Body of pancreas (tissue), 4 donors: Measurements from ENCODE around the gene PDE4D. TPM values are rescaled to one million over a fixed set of nuclear protein-coding genes. Genes with fewer than 3 reads are reported as not detected.

Experiments used
- ATAC-seq: fragments of 150-250 bp; one replicate; pipeline ENCODE4 v1.9.1; 2016
- DNase-seq, 4 donors: peaks; one replicate each; pipeline ENCODE4 v3.0.0-alpha.2; 2019
- H3K27ac ChIP-seq, 4 donors: fragments of 200-600 bp; sonication (generic); 1 replicate in 3 of 4; 2 replicates in 1 of 4; pipeline versions ENCODE4 v1.5.1 to v1.6.1; 2016 to 2019; ENCODE audit warnings: mild to moderate bottlenecking in 1 of 4, mixed read lengths in 1 of 4, moderate library complexity in 1 of 4
- H3K27me3 ChIP-seq, 2 donors: fragments of 200-600 bp; sonication (generic); one replicate each; pipeline ENCODE4 v1.6.0; 2016; ENCODE audit warnings: mild to moderate bottlenecking in 1 of 2
- H3K36me3 ChIP-seq, 2 donors: fragments of 200-600 bp; sonication (generic); replicated peaks in 1 of 2; 2 replicates each; pipeline ENCODE4 v1.5.1; 2016; ENCODE audit warnings: low read depth in 2 of 2; ENCODE audit not compliant: insufficient read depth in 1 of 2
- H3K4me1 ChIP-seq: fragments of 200-600 bp; sonication (generic); one replicate; pipeline ENCODE4 v1.6.0; 2016
- H3K4me3 ChIP-seq, 2 donors: fragments of 200-600 bp; sonication (generic); 1 replicate in 1 of 2; 2 replicates in 1 of 2; pipeline ENCODE4 v1.5.1; 2016 to 2019
- H3K9me3 ChIP-seq, 3 donors: fragments of 200-600 bp; sonication (generic); 1 replicate in 2 of 3; 2 replicates in 1 of 3; pipeline ENCODE4 v1.5.1; 2016
- CTCF ChIP-seq, 7 experiments: fragments of 450-650 bp in 4 of 7; fragments of 200-600 bp in 3 of 7; sonication (generic) in 3 of 7; IDR thresholded peaks; one replicate each; pipeline ENCODE4 v1.5.1; 2016 to 2019; ENCODE audit warnings: antibody characterized with exemption in 7 of 7
- POLR2A ChIP-seq, 3 donors: fragments of 450-650 bp; IDR thresholded peaks; one replicate each; pipeline ENCODE4 v1.6.1; 2016; ENCODE audit warnings: antibody characterized with exemption in 3 of 3, mild to moderate bottlenecking in 2 of 3
- WGBS, 2 donors: methylation state at CpG; one replicate each; pipeline ENCODE4 v1.1.5; 2017; 5-methylcytosine and 5-hydroxymethylcytosine counted together
- intact Hi-C: fragments of 100-400 bp; cut with DNase I; formaldehyde crosslinking; loops from one replicate; pipeline ENCODE4 v1.15.1; 2023
- total RNA-seq, 2 donors: library from RNA; depleted of rRNA; stranded (reverse); fragments of >200 nt; gene quantifications; one replicate each; pipeline ENCODE4 v1.1.0, GENCODE V29; 2016

Gene PDE4D
- total RNA-seq, 2 donors from 2014 or later: 8.6 to 9.2 TPM

GRCh38 chr5:59143926-59144333 is 749.6 kb downstream of the PDE4D start:
- Histone ChIP-seq H3K36me3 (no peaks in the 10 kb centered on the region), H3K4me3 (no peak overlapping the region), H3K27me3 (no peaks in the 10 kb centered on the region), H3K9me3 (no peaks in the 10 kb centered on the region), H3K27ac (no peak overlapping the region), H3K4me1 (no peaks in the 10 kb centered on the region)
- ATAC-seq (no peak), DNase-seq (no peak)
- intact Hi-C loops: no loop called here
- WGBS, 2 donors: 63 to 73% methylated on average over 3 of the region's 3 CpGs
- TF ChIP-seq POLR2A (IDR thresholded peaks at IDR 0.05) (no peak), CTCF (IDR thresholded peaks at IDR 0.05) (no peak)

GRCh38 chr5:59142927-59143326 is 750.6 kb downstream of the PDE4D start:
- H3K36me3 ChIP-seq: no peaks in the 10 kb centered on the region
- no peaks in the 10 kb centered on the region for H3K4me1 ChIP-seq
- intact Hi-C loops: no loop called here
- no peak overlapping the region for H3K4me3 ChIP-seq
- ATAC-seq (no peak), DNase-seq (no peak)
- H3K9me3 ChIP-seq: no peaks in the 10 kb centered on the region
- no peak overlapping the region for H3K27ac ChIP-seq
- TF ChIP-seq CTCF (IDR thresholded peaks at IDR 0.05) (no peak), POLR2A (IDR thresholded peaks at IDR 0.05) (no peak)
- H3K27me3 ChIP-seq: no peaks in the 10 kb centered on the region

GRCh38 chr5:59142138-59142537 is 751.4 kb downstream of the PDE4D start:
- Histone ChIP-seq H3K27me3 (no peaks in the 10 kb centered on the region), H3K27ac (no peak overlapping the region), H3K9me3 (no peaks in the 10 kb centered on the region), H3K4me3 (no peak overlapping the region), H3K36me3 (no peaks in the 10 kb centered on the region), H3K4me1 (no peaks in the 10 kb centered on the region)
- intact Hi-C loops: no loop called here
- TF ChIP-seq POLR2A (IDR thresholded peaks at IDR 0.05): no peak
- TF ChIP-seq CTCF (IDR thresholded peaks at IDR 0.05): no peak
- ATAC-seq (no peak), DNase-seq (no peak)
- 92 to 96% methylated on average over 2 of the region's 2 CpGs for WGBS, 2 donors

- TF ChIP-seq CTCF (IDR thresholded peaks at IDR 0.05) (no peak), POLR2A (IDR thresholded peaks at IDR 0.05) (no peak)
- no peak for DNase-seq
- Histone ChIP-seq H3K4me3 (no peak overlapping the region), H3K9me3 (no peaks in the 10 kb centered on the region), H3K27ac (no peak overlapping the region), H3K36me3 (no peaks in the 10 kb centered on the region), H3K27me3 (no peaks in the 10 kb centered on the region), H3K4me1 (no peaks in the 10 kb centered on the region)
- WGBS, 2 donors: 92 to 93% methylated on average over 2 of the region's 2 CpGs
- no peak for ATAC-seq
- intact Hi-C loops: no loop called here
These were observed 753.4 kb downstream of the PDE4D start for GRCh38 chr5:59140133-59140532.

- H3K27ac ChIP-seq: no peak overlapping the region
- H3K4me1 ChIP-seq: no peaks in the 10 kb centered on the region
- ATAC-seq (no peak), DNase-seq (no peak)
- no peak overlapping the region for H3K4me3 ChIP-seq
- H3K9me3 ChIP-seq: no peaks in the 10 kb centered on the region
- no peak for TF ChIP-seq POLR2A (IDR thresholded peaks at IDR 0.05)
- no peak for TF ChIP-seq CTCF (IDR thresholded peaks at IDR 0.05)
- intact Hi-C loops: no loop called here
- H3K27me3 ChIP-seq: no peaks in the 10 kb centered on the region
- WGBS, 2 donors: 80 to 90% methylated on average over 1 of the region's 1 CpG
- H3K36me3 ChIP-seq: no peaks in the 10 kb centered on the region
These were observed 753.8 kb downstream of the PDE4D start for GRCh38 chr5:59139695-59140094.
